ENCODE measurements around the gene ANKRD12. TPM values are rescaled to one million over a fixed set of nuclear protein-coding genes. Genes with fewer than 3 reads are reported as not detected.

The ANKRD12 gene
- total RNA-seq, 2 experiments from 2014 or later, result 62.5 to 68.4 TPM

GRCh38 chr18:9120796-9121195, 15.8 kb upstream of the ANKRD12 start:
- ATAC-seq (peak; percentile 17), DNase-seq (no peak)
- peaks cover 66% of the 10 kb centered on the region for H3K36me3 Mint-ChIP-seq (ENCODE audit: low read depth)
- H3K27me3 Mint-ChIP-seq, result no peaks in the 10 kb centered on the region
- ChIA-PET CTCF (interaction anchor here (0.9 to 2.3 kb wide), 2 partner anchors 11 to 47 kb away, joined by 4 to 5 read pairs; no protein-coding TSS in a partner anchor), POLR2A (interaction anchor here (0.8 to 17.1 kb wide), 10 partner anchors 9 to 38 kb away, joined by 3 to 278 read pairs (median 5); partner anchors contain the start of genes ANKRD12 and NDUFV2)
- intact Hi-C loops (cut with micrococcal nuclease), result no loop called here
- no peaks in the 10 kb centered on the region for H3K9me3 Mint-ChIP-seq
- peak overlapping the region; percentile 22 for H3K4me3 Mint-ChIP-seq
- peak overlapping the region; percentile 62 for H3K27ac Mint-ChIP-seq
- no peak for TF ChIP-seq CTCF (IDR thresholded peaks at IDR 0.05)
- H3K4me1 Mint-ChIP-seq (ENCODE audit: low read depth), result peaks cover 81% of the 10 kb centered on the region

- peaks cover 65% of the 10 kb centered on the region for H3K4me1 Mint-ChIP-seq (ENCODE audit: low read depth)
Observed at GRCh38 chr18:9123520-9123919, 13.1 kb upstream of the ANKRD12 start.

GRCh38 chr18:9124824-9125223, 11.8 kb upstream of the ANKRD12 start:
- no peak for TF ChIP-seq CTCF (IDR thresholded peaks at IDR 0.05)
- CTCF ChIA-PET, result interaction anchor here (1.0 to 1.5 kb wide), 3 partner anchors 11 to 47 kb away, joined by 4 to 7 read pairs (median 5); partner anchors contain the start of gene ANKRD12
- POLR2A ChIA-PET, result interaction anchor here (0.7 to 3.7 kb wide), 4 partner anchors 7 to 14 kb away, joined by 3 to 63 read pairs (median 9); partner anchors contain the start of gene ANKRD12
- DNase-seq, result no peak
- Mint-ChIP-seq H3K4me3 (no peak overlapping the region), H3K27ac (no peak overlapping the region), H3K36me3 (ENCODE audit: low read depth) (peaks cover 71% of the 10 kb centered on the region), H3K4me1 (ENCODE audit: low read depth) (peaks cover 61% of the 10 kb centered on the region), H3K27me3 (no peaks in the 10 kb centered on the region), H3K9me3 (no peaks in the 10 kb centered on the region)
- ATAC-seq, result no peak
- intact Hi-C loops (cut with micrococcal nuclease), result no loop called here

More at GRCh38 chr18:9123520-9123919, 13.1 kb upstream of the ANKRD12 start:
- POLR2A ChIA-PET, result interaction anchor here (1.0 to 17.1 kb wide), 3 partner anchors 10 to 20 kb away, joined by 3 to 278 read pairs (median 3); partner anchors contain the start of gene ANKRD12
- ATAC-seq, result no peak
- DNase-seq, result no peak
- no peaks in the 10 kb centered on the region for H3K27me3 Mint-ChIP-seq
- H3K9me3 Mint-ChIP-seq, result no peaks in the 10 kb centered on the region
- CTCF ChIA-PET, result interaction anchor here (0.9 to 1.4 kb wide), 3 partner anchors 11 to 20 kb away, joined by 4 to 5 read pairs (median 4); no protein-coding TSS in a partner anchor
- peak overlapping the region; percentile 34 for H3K27ac Mint-ChIP-seq
- peaks cover 68% of the 10 kb centered on the region for H3K36me3 Mint-ChIP-seq (ENCODE audit: low read depth)
- intact Hi-C loops (cut with micrococcal nuclease), result no loop called here
- TF ChIP-seq CTCF (IDR thresholded peaks at IDR 0.05), result no peak
- no peak overlapping the region for H3K4me3 Mint-ChIP-seq

GRCh38 chr18:9126337-9126736, 10.2 kb upstream of the ANKRD12 start:
- no peaks in the 10 kb centered on the region for H3K27me3 Mint-ChIP-seq
- intact Hi-C loops (cut with micrococcal nuclease), result no loop called here

More at GRCh38 chr18:9126337-9126736, 10.2 kb upstream of the ANKRD12 start:
- peaks cover 54% of the 10 kb centered on the region for H3K4me1 Mint-ChIP-seq (ENCODE audit: low read depth)
- DNase-seq (no peak), ATAC-seq (no peak)
- H3K4me3 Mint-ChIP-seq, result no peak overlapping the region
- ChIA-PET POLR2A (interaction anchor here (1.1 to 3.7 kb wide), 5 partner anchors 9 to 53 kb away, joined by 4 to 63 read pairs (median 10); partner anchors contain the start of gene ANKRD12), CTCF (interaction anchor here (1.1 to 2.4 kb wide), 4 partner anchors 9 to 52 kb away, joined by 4 to 13 read pairs (median 6); partner anchors contain the start of gene ANKRD12)
- no peak for TF ChIP-seq CTCF (IDR thresholded peaks at IDR 0.05)
- peak overlapping the region; percentile 42 for H3K27ac Mint-ChIP-seq
- H3K9me3 Mint-ChIP-seq, result no peaks in the 10 kb centered on the region
- H3K36me3 Mint-ChIP-seq (ENCODE audit: low read depth), result peaks cover 65% of the 10 kb centered on the region
